ENCODE results near the gene MACROD2.

GRCh38 chr20:15033269-15033668 lies 1038.0 kb downstream of the MACROD2 start:
- TF ChIP-seq EP300 (IDR thresholded peaks at IDR 0.05), result no peak
- no peak for TF ChIP-seq POLR2AphosphoS5 (IDR thresholded peaks at IDR 0.05)
- TF ChIP-seq, protein P1, sequence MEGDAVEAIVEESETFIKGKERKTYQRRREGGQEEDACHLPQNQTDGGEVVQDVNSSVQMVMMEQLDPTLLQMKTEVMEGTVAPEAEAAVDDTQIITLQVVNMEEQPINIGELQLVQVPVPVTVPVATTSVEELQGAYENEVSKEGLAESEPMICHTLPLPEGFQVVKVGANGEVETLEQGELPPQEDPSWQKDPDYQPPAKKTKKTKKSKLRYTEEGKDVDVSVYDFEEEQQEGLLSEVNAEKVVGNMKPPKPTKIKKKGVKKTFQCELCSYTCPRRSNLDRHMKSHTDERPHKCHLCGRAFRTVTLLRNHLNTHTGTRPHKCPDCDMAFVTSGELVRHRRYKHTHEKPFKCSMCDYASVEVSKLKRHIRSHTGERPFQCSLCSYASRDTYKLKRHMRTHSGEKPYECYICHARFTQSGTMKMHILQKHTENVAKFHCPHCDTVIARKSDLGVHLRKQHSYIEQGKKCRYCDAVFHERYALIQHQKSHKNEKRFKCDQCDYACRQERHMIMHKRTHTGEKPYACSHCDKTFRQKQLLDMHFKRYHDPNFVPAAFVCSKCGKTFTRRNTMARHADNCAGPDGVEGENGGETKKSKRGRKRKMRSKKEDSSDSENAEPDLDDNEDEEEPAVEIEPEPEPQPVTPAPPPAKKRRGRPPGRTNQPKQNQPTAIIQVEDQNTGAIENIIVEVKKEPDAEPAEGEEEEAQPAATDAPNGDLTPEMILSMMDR (IDR thresholded peaks at IDR 0.05), result no peak
